Activated CD8-positive, alpha-beta memory T cell treated with anti-CD3 and anti-CD28 coated beads for 1 hour (primary cell): ENCODE results near the gene KRT38.
"Not testable (repeated sequence)": the region's sequence is repeated elsewhere in the genome, so short reads cannot be mapped to it uniquely, and the experiment has no call there.

Experiments
- DNase-seq, 2 donors: peaks; one replicate each; pipeline ENCODE4 v3.0.0-alpha.2; 2020; ENCODE audit warnings: low read depth in 1 of 2; ENCODE audit errors: extremely low read depth in 1 of 2

Gene KRT38

DNA sequence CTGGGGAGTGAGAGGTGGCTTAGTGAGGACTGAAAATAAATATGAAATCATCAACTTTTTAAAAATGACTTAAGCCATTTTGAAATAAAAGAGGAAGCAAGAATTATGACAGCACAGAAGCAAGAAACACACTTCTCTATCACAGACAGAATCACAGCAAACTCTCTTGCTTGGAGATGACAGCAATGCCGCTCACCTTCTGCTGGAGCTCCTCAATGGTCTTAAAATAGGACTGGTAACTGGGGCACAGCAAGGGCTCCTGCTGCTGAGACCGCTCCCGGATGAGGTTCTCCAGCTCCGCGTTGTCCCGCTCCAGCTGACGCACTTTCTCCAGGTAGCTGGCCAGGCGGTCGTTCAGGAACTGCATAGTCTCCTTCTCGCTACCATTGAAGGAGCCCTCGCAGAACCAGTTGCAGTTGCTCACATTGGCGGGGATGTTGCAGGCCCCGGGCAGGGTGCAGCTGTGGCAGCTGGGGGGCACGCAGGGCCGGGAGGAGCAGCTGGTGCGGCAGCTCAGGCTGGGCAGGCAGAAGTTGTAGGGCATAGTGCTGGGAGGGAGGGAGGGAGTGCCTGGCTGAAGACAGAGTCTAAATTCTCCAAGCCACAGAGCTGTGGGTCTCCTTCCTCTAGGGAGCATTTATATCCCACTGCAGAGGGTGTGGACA is 43.7 kb downstream of the KRT38 start, which contains the start of gene KRT31:
Gene KRT31, minus strand, starts transcription at position 613 of the 665 bp plus-strand sequence. Its CDS starts 69 bp downstream, at position 544.
- DNase-seq = no peak

GRCh38 chr17:41396340-41396739 is 44.4 kb downstream of the KRT38 start:
- DNase-seq = no peak

GRCh38 chr17:41395611-41396010 is 45.2 kb downstream of the KRT38 start:
- DNase-seq = no peak

DNA sequence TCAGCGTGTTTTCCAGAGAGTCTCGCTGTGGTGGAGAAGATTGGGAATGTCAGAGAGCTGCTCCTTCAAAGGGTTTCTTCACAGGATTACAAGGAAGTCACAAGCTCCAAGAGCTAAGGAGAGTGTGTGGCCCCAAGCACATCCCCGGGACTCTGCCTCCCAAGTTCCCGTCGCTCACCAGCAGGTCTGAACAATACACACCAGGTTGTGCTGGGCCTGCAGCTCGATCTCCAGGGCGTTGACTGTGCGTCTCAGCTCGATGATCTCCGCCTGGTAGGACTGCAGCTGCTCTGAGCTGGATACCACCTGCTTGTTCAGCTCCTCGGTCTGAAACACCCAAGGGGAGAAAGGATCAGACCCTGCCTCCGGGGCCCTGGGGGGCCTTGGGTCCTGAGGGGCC is 45.7 kb downstream of the KRT38 start:
- not testable (repeated sequence) for DNase-seq

- DNase-seq = no peak
These were observed 46.4 kb downstream of the KRT38 start for GRCh38 chr17:41394254-41394996.

DNA sequence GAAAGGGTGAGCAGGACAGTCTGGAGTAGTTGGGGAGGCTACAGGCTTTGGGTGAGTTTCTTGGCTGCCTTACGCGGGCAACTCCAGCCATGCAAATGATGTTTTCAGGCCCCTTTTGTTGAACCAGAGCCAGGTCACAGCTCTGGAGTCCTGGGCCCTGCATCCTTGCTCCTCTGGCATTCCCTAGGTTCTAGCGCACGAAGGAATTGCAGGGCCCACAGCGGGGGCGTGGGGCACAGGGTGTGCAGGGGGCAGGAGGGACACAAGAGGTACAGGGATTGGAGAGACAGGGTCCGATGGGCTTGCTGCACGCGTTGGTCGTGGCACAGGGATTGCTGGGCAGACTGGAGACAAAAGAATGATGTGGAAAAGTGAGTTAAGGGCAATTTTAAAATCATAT is 47.0 kb downstream of the KRT38 start:
- no peak for DNase-seq

- no peak for DNase-seq
These were observed 47.5 kb downstream of the KRT38 start for GRCh38 chr17:41393294-41393693.

DNA sequence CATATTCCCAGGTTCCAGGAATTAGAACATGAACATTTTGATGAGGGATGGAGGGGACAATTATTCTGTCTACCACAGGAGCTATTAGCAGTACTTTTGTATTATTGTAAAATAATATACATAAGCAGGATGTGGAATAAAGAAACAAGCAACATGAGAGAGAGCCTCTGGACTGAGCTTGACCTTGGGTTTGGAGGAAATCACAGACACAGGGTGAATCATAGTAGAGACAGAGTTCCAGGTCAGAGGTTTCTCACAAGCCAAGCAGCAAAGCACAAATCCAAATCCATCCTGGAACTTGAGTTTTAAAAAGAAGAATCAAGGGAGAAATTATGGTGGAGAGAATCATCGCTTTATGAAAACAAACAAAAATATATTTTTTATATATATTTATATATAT is 48.5 kb downstream of the KRT38 start:
- DNase-seq = no peak

- no peak for DNase-seq
These were observed 49.2 kb downstream of the KRT38 start for GRCh38 chr17:41391535-41391934.

DNA sequence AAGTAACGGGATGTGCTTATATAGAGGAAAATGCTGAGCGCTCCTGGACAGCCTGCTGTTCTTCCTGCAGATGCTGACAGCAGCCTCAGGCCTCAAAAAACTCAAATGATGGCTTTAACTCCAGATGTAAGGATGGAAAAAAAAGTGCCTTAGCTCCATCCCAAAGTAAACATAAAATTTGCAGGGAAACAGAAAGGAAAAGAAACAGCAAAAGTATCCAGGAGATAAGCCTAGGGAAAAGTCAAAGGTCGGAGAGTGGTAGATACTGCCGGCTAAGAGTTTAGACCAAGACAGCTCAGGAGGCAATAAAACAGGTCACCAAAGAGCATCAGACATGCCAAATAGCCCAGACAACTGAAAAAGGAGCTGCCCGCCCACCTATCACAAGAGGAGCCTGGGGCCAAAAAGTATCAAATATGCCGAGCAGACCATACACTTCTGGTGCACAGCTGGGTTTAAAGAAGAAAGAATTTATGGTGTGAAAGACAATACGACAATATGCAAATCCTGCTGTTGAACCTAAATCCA is 50.3 kb downstream of the KRT38 start:
- no peak for DNase-seq

GRCh38 chr17:41387670-41388069 is 53.1 kb downstream of the KRT38 start:
- no peak for DNase-seq

DNA sequence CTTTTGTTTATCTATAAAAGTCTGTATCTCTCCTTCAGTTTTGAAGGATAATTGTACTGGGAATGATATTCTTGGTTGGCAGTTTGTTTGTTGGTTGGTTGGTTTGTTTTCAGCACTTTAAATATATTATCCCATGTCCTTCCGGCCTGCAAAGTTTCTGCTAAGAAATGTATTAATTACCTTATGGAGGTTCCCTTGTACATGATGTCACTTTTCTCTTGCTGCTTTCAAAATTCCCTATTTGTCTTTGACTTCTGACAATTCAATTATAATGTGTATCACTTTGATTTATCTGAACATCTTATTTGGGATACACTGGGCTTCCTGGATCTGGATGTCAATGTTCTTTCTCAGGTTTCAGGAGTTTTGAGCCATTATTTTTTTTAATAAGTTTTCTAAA is 54.6 kb downstream of the KRT38 start:
- DNase-seq = no peak
